Nephron (organoid): ENCODE results near the gene APOL4.
"Not testable (repeated sequence)": the region's sequence is repeated elsewhere in the genome, so short reads cannot be mapped to it uniquely, and the experiment has no call there.

Source experiments
- H3K27ac Mint-ChIP-seq, 3 experiments: 2 replicates each; pipeline ENCODE4 v1.8.0; 2020; ENCODE audit warnings: mixed read lengths in 3 of 3, mild to moderate bottlenecking in 2 of 3, moderate library complexity in 1 of 3
- H3K27me3 Mint-ChIP-seq: 2 replicates; pipeline ENCODE4 v1.8.0; 2021; ENCODE audit warnings: low read depth, mild to moderate bottlenecking, moderate library complexity, mixed read lengths
- H3K36me3 Mint-ChIP-seq: 2 replicates; pipeline ENCODE4 v1.8.0; 2020; ENCODE audit warnings: low read depth, mixed read lengths
- H3K4me1 Mint-ChIP-seq: 2 replicates; pipeline ENCODE4 v1.8.0; 2020; ENCODE audit warnings: mixed read lengths
- H3K4me3 Mint-ChIP-seq, 3 experiments: 2 replicates each; pipeline ENCODE4 v1.8.0; 2020; ENCODE audit warnings: mild to moderate bottlenecking in 3 of 3, mixed read lengths in 3 of 3, moderate library complexity in 2 of 3
- H3K9me3 Mint-ChIP-seq: 2 replicates; pipeline ENCODE4 v1.8.0; 2020; ENCODE audit warnings: mixed read lengths
- CTCF ChIP-seq, 3 experiments: fragments of 200-600 bp; sonication (generic); IDR thresholded peaks; one replicate each; pipeline ENCODE4 v1.5.0; 2021; ENCODE audit warnings: antibody characterized with exemption in 3 of 3; ENCODE audit not compliant: unreplicated experiment in 3 of 3

Gene APOL4

GRCh38 chr22:36201630-36202319, at the start of gene APOL4:
Gene APOL4 (minus strand): TSS chr22:36201809. CDS start chr22:36201734, 75 bp downstream.
- Mint-ChIP-seq H3K9me3 (no peaks in the 10 kb centered on the region), H3K36me3 (no peaks in the 10 kb centered on the region), H3K4me3 (peak within 1 kb of the TSS in 2 of 3 experiments; percentile 53 to 73), H3K27me3 (peaks cover 4% of the 10 kb centered on the region), H3K4me1 (peaks cover 58% of the 10 kb centered on the region), H3K27ac (peak within 1 kb of the TSS; percentile 93 to 97 (median 93))
- no peak for TF ChIP-seq CTCF (IDR thresholded peaks at IDR 0.05; ENCODE audit: unreplicated experiment in 3 of 3)

- H3K36me3 Mint-ChIP-seq, H3K4me3 Mint-ChIP-seq, H3K27me3 Mint-ChIP-seq: not testable (repeated sequence)
- peaks cover 20% of the 10 kb centered on the region for H3K4me1 Mint-ChIP-seq
- peaks cover 19% of the 10 kb centered on the region for H3K9me3 Mint-ChIP-seq
- H3K27ac Mint-ChIP-seq, result peak overlapping the region in 2 of 3 experiments; percentile 4 to 63
These were observed 48.8 kb upstream of the APOL4 start for GRCh38 chr22:36250292-36250960.

GRCh38 chr22:36249160-36249559, 47.6 kb upstream of the APOL4 start:
- H3K36me3 Mint-ChIP-seq, result peaks cover 3% of the 10 kb centered on the region
- H3K4me1 Mint-ChIP-seq, result peaks cover 22% of the 10 kb centered on the region
- H3K4me3 Mint-ChIP-seq, result no peak overlapping the region
- H3K27ac Mint-ChIP-seq, result no peak overlapping the region
- TF ChIP-seq CTCF (IDR thresholded peaks at IDR 0.05; ENCODE audit: unreplicated experiment in 3 of 3), result no peak
- no peaks in the 10 kb centered on the region for H3K27me3 Mint-ChIP-seq
- peaks cover 22% of the 10 kb centered on the region for H3K9me3 Mint-ChIP-seq

GRCh38 chr22:36247955-36248354, 46.3 kb upstream of the APOL4 start:
- no peak for TF ChIP-seq CTCF (IDR thresholded peaks at IDR 0.05; ENCODE audit: unreplicated experiment in 3 of 3)
- H3K27me3 Mint-ChIP-seq, result no peaks in the 10 kb centered on the region
- peaks cover 3% of the 10 kb centered on the region for H3K36me3 Mint-ChIP-seq
- no peak overlapping the region for H3K4me3 Mint-ChIP-seq
- no peak overlapping the region for H3K27ac Mint-ChIP-seq
- H3K9me3 Mint-ChIP-seq, result peaks cover 26% of the 10 kb centered on the region
- H3K4me1 Mint-ChIP-seq, result peaks cover 10% of the 10 kb centered on the region

- Mint-ChIP-seq H3K27me3 (no peaks in the 10 kb centered on the region), H3K4me1 (peaks cover 4% of the 10 kb centered on the region), H3K36me3 (peaks cover 3% of the 10 kb centered on the region)
These were observed 45.1 kb upstream of the APOL4 start for GRCh38 chr22:36246718-36247117.

More at GRCh38 chr22:36246718-36247117, 45.1 kb upstream of the APOL4 start:
- no peak for TF ChIP-seq CTCF (IDR thresholded peaks at IDR 0.05; ENCODE audit: unreplicated experiment in 3 of 3)
- Mint-ChIP-seq H3K4me3 (no peak overlapping the region), H3K9me3 (peaks cover 35% of the 10 kb centered on the region), H3K27ac (no peak overlapping the region)
